GM06990 (cell line): Measurements from ENCODE around the gene CNBP.

Source experiments
- DNase-seq: peaks from one replicate; pipeline ENCODE4 v3.0.0-alpha.2; 2011; ENCODE audit not compliant: insufficient read length; ENCODE audit errors: extremely low read depth
- H3K27me3 ChIP-seq: replicated peaks from 2 replicates; pipeline ENCODE4 v1.6.0; 2011; ENCODE audit warnings: low read length; ENCODE audit not compliant: control insufficient read depth, insufficient read depth
- H3K36me3 ChIP-seq: 2 replicates; pipeline ENCODE4 v1.5.1; 2011; ENCODE audit warnings: low read length; ENCODE audit not compliant: control insufficient read depth, insufficient read depth
- H3K4me3 ChIP-seq: replicated peaks from 2 replicates; pipeline ENCODE4 v1.5.1; 2011; ENCODE audit warnings: low read depth, mild to moderate bottlenecking, control low read depth, low read length
- CTCF ChIP-seq: IDR thresholded peaks from 2 replicates; pipeline ENCODE4 v1.5.1; 2011; ENCODE audit warnings: low read length, control low read depth, mild to moderate bottlenecking, inconsistent platforms; ENCODE audit not compliant: insufficient read depth, poor library complexity, severe bottlenecking

CNBP gene

GRCh38 chr3:129131465-129132088 lies 52.1 kb downstream of the CNBP start:
- Histone ChIP-seq H3K27me3 (no peaks in the 10 kb centered on the region), H3K36me3 (peaks cover 38% of the 10 kb centered on the region), H3K4me3 (no peak overlapping the region)
- no peak for TF ChIP-seq CTCF
- DNase-seq = no peak

- Histone ChIP-seq H3K4me3 (no peak overlapping the region), H3K36me3 (peaks cover 37% of the 10 kb centered on the region), H3K27me3 (no peaks in the 10 kb centered on the region)
- DNase-seq = no peak
- no peak for TF ChIP-seq CTCF
Observed at GRCh38 chr3:129130291-129130813, 53.3 kb downstream of the CNBP start.

GRCh38 chr3:129128357-129129155 lies 55.1 kb downstream of the CNBP start:
- H3K36me3 ChIP-seq = peaks cover 26% of the 10 kb centered on the region

GRCh38 chr3:129126726-129127280 lies 56.9 kb downstream of the CNBP start:
- peaks cover 21% of the 10 kb centered on the region for H3K36me3 ChIP-seq
- H3K4me3 ChIP-seq = no peak overlapping the region
- DNase-seq = no peak
- no peak for TF ChIP-seq CTCF
- no peaks in the 10 kb centered on the region for H3K27me3 ChIP-seq

More at GRCh38 chr3:129128357-129129155, 55.1 kb downstream of the CNBP start:
- no peak for DNase-seq
- no peaks in the 10 kb centered on the region for H3K27me3 ChIP-seq
- TF ChIP-seq CTCF = no peak
- H3K4me3 ChIP-seq = no peak overlapping the region

- Histone ChIP-seq H3K27me3 (no peaks in the 10 kb centered on the region), H3K4me3 (no peak overlapping the region), H3K36me3 (peaks cover 8% of the 10 kb centered on the region)
- TF ChIP-seq CTCF = no peak
- DNase-seq = no peak
Observed at GRCh38 chr3:129123314-129124060, 60.2 kb downstream of the CNBP start.
